Measurements from ENCODE around the gene CTDSPL.
A peak's percentile ranks its signal among the peaks of the same experiment; 100 is the strongest.

Gene CTDSPL

DNA sequence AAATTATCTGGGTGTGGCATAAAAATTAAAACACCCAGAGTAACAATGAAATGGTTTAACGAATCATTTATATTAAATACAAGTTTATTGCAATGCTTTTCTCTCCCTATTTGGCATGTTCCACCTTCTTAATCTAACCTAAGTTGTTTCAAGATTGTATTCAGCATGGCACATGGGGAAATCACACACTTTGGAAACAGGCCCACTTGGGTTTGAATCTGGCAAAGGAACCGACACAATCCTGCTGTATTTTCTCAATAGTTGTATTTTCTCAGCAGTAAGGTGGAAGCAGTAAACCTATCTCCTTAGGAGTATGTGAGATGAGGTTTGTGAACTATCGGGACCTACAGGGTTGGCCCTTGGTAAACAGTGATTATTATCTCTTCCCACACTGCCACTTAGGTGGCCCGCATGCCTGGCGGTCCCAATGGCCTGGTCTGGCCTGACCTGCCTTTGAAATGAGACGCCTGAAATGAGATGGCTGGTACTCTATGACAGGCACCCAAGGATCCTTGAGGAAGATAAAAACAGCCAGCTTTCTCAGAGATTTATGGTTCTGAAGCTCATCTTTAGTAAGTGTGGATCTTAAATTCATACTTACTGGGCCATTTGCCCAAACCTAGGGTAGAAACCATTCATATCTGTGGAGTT, 83.6 kb downstream of the CTDSPL start:
- no peak for DNase-seq

DNA sequence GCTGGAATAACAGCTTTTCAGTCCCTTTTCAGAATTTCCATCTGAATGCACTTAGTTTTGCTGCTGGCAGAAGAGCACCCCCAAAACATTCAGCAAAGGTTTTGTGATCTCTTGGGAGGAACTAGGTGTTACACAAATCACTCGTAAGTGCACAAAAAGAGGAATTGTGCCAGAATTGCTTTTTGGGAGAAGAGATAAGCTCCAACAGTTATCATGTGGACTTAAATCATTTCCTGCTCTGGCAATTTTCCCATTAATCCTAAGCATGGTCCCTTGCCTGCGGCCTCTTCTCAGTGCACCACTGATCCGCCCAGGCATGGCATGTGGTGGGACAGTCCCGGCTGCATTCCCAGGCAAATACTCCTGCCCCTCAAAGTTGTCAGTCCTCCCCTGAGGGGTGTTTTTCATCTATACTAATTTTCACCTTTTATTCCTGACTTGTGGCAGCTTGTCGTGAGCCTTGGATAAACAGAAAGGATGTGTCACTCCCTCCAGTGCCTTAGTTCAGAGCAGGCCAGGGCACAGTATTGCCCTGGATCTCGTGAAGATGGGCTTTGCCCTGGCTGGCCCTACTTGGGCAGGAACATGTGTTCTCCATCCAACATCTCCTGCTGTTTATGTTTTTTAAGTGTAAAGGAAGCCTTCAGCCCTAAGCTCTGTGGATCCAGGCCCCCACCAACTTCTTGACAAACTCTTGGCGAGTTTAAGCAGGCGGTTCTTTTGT, 84.3 kb downstream of the CTDSPL start:
- no peak for DNase-seq

DNA sequence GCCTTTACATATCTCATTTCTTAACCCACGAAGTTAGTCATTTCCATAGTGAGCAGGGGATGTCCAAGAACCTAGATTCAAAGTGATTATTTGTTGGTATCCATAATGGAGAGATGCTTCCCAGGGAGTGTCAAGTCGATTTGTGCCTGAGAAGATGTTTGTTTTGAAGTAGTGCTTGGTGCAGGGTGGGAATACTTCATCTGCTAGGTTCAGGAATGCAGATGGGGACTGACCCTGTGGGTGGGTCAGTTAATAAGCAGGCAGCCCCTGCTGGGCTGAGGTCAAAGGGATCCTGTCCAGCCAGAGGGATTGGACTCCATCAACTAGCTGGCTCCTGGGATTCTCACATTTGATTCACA, 84.8 kb downstream of the CTDSPL start:
- DNase-seq: no peak

DNA sequence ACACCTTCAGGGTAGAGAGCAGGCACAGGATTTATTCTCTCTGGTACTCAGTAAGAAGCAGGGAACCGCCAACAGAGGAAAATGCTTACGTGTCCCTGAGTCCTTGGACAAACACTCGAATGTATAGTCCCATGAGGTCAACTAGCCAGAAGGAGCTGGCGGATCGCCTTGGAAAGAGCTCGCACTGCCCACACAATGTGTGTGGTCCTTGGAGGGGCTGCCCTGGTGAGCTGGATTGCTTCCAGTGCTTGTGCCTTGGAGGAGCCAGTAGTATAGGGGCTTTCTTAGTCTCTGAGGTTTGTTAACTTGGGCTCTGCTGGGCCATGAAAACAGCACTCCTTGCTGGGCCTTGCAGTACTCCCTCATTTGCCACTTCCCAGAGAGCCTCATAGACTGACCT, 88.2 kb downstream of the CTDSPL start:
- DNase-seq: no peak

DNA sequence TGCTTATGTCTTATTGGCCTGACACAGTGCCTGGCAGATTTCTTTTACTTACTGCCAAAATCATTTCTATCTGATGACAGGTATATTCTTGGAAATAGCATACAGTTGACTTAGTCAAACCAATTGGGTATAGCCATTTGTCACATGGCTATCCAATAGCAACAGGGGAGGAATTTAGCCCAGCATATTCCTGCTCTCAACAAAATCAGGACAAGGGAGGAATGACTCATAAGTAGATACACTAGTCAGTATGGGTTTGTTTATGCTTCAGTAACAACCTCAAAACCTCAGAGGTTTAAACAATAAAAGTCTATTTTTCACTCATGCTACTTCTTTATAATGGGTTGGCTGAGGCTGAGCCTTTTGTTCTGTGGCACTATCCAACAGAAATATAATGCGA, 90.9 kb downstream of the CTDSPL start:
- no peak for DNase-seq

DNA sequence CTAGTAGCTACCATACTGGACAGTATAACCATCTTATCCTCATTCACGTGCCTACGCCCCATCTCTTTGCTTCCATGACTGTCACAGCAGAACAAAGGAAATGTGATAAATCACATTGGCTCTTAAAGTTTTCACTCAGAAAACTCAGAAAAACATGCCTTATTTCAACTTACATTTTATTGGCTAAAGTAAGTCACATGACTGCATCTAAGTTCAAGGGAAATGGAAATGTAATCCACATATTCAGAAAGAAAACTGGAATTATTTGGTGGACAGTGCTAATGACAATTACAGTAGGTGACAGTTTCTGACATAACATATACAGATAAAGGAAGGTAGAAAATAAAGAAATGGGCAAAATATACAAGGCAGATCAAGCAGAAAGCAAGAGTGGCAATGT, 91.5 kb downstream of the CTDSPL start:
- no peak for DNase-seq

DNA sequence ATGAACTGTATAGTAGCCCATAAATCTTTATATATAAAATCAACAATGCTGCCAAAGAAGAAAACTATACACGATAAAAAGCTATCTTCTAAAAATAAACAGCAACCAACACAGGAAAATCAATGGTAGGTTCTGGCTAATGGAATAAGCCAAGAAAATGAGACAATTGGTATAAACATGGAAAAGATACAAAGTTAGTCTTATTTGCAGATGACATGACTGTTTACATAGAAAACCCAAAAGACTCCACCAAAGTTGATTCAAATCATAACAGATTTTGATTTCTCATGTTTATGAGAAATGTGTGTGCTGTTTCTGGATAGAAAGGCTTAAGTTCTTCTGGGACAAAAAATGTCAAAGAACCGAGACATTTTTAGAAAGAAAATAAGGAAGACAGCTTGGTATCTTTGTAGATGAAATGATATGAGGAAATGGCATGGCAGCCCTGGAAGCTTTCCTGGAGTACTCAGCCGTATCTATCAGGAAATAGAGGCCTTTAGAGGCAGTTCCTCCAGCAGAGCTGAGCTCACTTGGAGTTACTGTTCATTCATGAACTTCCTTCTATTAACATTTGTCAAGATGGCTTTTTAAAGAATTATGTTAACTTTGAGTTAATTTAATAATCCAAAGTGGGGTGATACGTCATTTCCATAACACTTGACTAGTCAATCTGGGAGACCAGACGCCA, 92.2 kb downstream of the CTDSPL start:
- no peak for DNase-seq

DNA sequence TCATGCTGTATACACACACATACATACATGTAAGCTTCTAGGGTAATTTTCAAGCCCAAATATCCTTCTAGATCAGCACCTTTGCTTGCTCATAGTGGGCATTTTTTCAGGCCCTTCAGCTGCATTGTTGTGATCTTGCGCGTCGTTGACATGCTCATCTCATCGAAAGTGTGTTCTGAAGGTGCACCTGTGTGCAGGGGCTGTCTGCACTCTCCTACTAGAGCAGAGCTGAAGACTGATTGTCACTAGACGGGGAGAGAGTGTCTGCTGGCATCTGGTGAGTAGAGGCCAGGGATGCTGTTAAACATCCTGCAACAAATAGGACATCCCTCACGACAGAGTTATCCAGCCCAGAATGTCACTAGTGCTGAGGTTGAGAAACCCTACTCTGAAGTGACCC, 93.2 kb downstream of the CTDSPL start:
- DNase-seq: no peak

DNA sequence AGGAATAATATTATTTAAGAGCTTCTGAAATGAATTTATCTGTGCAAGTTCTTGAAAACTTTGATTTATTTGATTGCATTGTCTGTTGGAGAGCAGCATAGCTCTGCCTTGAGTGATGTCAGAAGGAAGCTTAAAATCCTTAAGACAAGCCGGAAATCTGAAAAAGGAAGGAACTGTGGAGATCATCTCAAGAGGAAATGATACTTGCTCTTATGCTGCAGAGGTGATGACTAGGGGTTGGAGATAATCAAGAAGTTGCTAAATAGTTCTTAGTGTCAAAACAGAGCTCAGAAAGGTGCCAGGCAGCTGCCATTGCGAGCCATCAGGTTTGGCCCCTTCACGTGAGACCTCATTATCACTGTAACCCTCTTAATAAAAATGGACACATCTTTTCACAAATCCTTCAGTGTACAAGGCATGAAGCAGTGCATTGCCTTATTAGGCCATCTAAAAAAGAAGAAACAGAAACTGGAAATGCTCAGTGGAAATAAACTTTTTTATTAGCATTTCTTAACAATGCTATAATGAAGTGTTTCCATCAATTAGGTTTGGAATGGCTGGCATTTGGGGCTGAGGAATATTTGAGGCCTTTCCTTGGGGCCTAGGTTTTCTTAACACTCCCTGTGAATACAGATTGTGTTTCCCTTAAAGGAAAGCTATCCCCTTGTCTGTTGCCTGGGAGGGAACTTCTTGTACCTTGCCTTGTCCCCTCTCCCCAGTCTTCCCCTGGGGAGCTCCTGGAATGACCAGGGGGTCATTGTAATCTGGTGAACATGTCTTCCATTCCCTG, 94.4 kb downstream of the CTDSPL start:
- no peak for DNase-seq

DNA sequence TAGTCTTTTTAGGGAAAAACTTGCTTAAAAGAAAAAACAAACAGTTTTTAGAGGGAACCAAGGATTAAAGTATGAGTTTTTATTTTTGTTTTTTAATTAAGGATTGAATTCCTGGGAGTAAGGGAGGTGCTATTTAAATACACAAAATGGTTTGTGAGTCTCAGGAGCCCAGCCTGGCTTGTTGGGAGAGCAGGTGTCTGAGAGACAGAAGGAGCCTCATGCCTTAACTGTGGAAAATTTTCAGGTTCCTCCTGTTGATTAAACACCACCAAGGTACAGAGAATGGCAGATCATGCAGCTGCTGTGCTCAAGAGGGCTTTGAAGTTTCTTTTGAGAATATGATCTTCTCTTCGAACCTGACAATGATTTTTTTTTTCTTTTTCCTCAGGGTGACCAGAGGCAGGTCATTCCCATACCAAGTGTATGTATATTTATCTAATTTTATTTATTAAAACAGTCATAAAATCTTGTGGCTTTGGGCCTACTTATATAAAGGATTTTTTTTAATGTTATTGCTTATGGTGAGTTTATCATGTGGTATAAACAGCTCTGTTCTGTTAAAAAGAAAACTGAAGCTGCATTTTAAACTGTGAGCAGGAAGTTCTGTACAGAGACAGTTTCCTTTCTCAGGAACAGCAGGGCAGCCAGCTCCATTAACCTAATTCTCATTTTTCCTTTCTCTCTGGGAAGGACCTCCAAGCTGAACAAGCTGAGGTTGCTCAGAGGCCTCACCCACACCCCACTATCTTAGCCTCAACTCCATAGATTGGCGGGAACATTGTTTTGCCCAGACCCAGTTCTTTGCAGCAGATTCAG, 95.3 kb downstream of the CTDSPL start:
- no peak for DNase-seq

DNA sequence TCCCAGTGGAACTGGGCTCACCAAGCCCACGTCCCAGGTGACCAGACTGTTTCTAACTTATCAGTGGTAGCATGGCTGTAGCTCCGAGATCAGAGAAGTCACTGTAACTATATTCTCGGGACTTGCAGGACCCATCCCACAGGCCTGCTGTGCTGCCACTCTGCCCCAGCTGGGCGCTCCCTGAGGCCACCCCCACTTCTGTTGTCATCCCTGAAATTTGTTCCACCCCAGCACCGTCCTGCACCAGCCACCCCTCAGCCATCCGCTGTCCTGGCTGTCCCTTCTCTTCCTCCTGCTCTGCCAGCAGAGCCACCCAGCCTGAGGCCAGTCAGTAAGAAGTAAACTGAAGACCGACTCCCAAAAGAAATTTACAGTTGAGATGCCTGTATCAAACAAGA, 95.9 kb downstream of the CTDSPL start:
- DNase-seq: no peak

DNA sequence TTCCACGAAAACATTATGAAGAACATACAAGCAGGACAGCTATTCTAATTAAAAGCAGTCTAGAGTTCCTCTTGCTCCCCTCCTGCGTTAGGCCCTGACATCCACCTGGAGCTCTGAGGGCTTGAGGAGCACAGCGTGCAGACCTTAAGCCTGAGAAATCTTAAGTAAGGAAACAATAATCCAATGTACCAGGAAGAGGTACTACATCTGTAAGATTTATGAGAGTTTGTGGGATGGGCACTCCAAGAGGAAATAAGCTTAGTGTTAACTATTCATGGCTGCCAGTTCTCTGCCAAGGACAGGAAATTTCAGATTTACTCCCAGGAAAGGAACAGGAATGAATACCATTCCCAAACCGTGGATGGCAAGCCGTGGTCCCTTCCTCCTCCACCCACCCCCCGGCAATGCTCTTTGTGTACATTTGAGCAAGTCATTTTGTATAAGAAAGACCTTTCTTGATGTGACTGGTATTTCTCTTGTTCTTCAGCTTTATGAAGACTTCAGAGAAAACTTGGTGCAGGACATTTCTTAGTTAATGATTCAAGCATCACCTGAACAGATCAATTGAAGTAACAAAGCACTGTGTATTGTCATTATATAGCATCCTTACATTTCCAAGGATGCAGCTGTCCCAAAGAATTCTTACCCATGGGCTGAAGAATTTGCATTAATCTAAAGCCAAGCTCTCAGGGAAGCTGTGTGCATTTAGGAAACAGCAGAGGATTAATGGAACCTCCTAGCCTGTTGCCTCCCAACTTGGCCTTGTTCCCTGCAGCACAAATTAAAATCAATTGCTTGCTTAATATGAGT, 100.1 kb downstream of the CTDSPL start:
- no peak for DNase-seq

DNA sequence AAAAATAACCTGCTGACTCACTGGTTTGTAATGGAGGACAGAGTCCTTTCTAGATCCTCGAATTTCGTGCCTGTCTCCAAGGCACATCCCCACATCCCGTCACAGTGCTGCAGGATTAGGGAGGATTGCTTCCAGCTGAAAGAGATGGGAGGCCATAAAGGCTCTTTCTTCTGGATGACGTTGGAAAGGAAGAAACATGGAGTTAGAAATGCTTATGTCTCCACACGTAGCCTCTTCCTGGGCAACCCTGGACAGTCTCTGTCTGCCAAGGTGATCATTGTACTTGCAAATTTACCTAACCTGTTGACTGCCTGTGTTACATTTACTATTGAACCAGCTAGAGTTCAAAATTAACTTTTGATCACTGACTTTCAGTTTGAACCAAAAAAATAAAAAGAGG, 101.3 kb downstream of the CTDSPL start:
- DNase-seq: no peak

DNA sequence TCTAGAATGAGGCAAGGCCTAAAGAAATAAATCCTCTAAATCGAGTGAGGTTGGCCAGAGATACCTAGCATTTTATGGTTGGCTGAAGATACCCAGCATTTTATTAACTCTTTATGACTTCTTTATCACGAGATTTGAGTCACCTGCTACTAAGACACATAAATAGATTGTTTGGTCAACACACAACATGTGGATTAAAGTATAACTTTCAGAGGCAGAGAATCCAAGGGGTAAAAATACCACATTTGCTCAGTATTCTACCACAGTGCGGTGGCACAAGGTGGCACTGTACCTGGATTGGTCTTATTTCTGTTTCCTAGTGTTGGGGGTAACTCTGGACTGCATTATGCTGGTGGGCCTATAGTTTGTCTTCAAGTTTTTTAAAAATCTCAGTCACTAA, 102.0 kb downstream of the CTDSPL start:
- no peak for DNase-seq

DNA sequence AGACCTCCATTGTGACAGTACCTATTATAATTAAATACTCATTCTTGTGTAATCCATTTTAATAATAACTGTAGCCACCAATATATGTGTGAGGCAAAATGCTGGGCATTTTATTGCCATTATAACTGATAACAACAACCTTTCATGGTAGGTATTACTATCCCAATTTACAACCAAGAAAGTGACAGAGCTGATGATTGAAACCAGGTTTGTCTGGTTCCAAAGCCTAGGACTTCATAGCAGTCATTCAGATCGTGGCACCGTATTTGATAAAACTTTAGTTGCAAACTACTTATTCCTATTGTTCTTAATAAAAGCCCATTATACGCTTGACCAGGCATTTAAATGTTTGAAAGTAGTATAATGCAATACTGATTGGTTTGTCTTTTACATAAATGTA, 102.5 kb downstream of the CTDSPL start:
- DNase-seq: no peak

DNA sequence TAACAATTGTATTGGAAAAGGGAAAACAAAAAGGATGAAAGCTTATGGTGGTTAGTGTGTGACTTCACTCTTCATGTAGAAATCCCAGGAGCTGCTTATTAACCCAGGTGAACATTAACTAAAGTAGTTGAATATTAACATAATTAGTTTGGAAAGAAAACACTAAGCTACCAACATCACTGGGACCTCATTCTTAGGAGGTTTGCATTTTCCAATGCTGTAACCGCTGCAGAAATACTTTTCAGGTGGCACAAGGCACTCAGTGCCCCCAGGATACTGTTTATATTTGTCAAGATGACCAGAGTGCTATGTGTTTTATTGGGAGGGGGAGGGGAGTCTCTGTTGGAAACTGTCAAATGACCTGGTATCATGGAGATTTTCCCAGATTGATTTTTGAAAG, 103.0 kb downstream of the CTDSPL start:
- no peak for DNase-seq

DNA sequence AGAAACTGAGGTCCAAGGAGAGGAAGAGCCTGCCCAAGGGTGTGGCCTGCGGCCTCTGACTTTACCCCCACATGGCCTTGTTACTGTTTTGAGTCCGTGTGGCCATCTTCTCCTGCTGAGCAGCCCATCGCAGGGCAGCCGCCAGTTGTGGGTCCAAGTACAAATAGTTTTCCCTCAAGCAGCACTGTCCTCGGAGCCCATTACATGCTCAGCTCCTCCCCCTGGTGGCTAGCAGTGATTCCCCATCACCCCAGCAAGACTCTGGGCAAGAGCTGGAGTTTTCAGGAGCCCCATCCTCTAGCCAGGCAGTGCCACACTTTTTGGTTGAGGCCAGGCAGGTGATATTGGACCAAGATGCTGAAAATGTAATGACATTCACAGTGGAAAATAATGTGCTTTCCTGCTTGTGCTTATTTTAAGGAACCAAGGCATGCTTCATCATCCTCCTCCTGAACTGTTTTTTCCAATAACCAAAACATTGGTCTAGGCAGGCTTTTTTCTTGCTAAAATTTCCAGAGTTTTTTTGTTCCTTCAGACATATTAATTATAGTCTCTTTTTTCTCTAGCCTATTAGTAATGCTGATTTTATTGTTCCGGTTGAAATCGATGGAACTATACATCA, 105.7 kb downstream of the CTDSPL start:
- peak; percentile 2 for DNase-seq

DNA sequence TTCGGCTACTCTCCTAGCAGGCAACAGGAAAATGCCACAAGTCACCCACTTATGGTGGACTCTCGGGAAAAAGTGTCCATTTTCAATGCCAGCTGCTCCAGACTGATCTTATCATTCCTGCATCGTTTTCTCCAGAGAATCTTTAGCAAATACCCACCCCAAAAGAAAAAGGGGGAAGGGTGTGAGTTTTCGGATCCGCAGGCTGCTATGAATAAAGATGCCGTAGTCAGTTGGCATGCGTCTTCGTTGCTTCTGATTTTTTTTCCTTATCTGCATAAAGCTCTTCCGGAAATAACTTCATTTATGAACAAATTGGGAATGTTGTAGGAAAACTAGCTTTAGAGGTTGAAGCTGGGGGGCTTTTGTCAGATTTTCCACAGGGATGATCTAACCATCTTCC, 106.5 kb downstream of the CTDSPL start:
- DNase-seq: no peak

DNA sequence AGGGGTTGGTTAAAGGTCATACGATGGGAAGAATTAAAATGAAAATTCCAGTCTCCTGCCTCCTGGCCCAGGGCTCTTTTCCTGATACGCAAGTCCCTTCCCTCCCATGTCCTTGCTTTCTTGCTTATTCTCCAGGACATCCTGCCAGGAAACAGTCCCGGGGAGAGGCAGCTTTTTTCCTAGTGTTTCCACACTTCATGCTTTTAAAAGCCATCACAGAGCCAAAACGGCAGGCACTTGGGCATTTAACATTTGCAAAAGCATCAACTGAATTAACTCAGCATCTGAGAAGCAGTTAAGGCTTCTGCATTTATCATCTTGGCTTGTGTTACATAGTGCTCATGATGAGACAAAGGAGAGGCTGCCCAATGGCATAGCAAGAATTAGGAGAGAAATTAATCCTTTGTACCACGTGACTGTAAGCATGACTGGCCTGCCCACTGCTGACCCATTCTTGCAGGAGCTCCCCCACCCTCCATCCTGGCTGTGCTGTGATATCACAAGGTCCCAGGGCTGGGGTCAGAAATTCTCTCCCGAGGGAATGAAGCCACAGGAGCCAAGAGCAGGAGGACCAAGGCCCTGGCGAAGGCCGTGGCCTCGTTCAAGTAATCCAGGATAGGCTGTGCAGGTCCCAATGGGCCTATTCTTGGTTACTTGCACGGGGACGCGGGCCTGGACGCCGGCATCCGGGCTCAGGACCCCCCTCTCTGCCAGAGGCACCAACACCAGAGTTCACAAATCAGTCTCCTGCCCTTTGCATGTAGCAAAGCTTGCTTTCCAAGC, 107.3 kb downstream of the CTDSPL start:
- DNase-seq: no peak

DNA sequence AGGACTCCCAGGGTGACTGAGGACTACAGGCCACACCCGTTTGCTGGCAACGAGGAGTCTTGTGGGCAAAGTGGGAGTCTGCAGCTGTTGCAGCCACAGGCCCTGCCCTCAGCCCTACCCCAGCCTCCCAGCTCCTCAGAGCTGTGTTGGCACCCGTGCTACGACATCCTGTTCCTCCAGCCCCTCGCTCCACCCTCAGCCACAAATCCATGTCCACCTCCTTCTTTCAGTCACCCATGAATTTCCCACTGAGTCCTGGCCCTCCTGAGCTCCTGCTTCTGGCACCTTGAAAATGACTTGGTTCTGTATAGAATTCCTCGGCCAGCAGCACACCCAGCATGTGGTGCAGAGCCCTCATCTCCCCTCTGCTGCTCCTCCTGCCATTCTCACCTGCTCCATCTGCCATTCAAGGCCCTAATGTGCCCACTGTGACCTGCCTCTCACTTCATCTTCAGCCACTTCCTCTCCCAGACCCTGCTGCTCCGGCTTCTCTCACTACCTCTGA, 108.0 kb downstream of the CTDSPL start:
- DNase-seq: no peak

Measured in NCI-H1092 (cell line).